B cell (primary cell): ENCODE data around the gene WDR64.

Experiments used
- EZH2 ChIP-seq: IDR thresholded peaks from 2 replicates; pipeline ENCODE4 v1.6.1; 2012; ENCODE audit warnings: borderline replicate concordance, low read depth, mild to moderate bottlenecking, moderate library complexity, low read length; ENCODE audit not compliant: insufficient read depth, poor library complexity, severe bottlenecking
- TF ChIP-seq, protein P1 (sequence below): fragments of 200-600 bp; IDR thresholded peaks from one replicate; pipeline ENCODE4 v1.8.0; 2022; ENCODE audit warnings: antibody characterized with exemption, mild to moderate bottlenecking

DNA sequence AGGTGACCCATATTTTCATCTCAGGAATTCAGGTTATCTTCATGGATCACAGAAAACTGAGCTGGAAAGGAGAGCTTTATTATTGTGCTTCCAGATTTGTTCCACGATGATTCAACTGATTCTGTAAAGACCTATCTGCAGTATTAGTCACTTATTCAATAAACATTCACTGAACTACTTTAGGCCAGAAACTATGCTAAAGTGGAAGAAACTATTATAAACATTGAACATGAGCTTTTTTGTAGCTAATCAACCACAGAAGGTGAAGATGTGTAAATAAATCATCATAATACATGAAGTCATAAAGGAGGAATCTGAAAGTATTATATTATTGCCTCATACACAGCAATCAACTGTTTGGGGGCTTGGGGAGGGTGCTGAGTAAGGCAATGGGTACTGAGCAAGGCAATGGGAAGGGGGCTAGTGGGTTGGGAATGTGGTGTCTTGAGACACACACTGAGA is 165.3 kb downstream of the WDR64 start:
- TF ChIP-seq, protein P1, sequence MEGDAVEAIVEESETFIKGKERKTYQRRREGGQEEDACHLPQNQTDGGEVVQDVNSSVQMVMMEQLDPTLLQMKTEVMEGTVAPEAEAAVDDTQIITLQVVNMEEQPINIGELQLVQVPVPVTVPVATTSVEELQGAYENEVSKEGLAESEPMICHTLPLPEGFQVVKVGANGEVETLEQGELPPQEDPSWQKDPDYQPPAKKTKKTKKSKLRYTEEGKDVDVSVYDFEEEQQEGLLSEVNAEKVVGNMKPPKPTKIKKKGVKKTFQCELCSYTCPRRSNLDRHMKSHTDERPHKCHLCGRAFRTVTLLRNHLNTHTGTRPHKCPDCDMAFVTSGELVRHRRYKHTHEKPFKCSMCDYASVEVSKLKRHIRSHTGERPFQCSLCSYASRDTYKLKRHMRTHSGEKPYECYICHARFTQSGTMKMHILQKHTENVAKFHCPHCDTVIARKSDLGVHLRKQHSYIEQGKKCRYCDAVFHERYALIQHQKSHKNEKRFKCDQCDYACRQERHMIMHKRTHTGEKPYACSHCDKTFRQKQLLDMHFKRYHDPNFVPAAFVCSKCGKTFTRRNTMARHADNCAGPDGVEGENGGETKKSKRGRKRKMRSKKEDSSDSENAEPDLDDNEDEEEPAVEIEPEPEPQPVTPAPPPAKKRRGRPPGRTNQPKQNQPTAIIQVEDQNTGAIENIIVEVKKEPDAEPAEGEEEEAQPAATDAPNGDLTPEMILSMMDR: no peak
- no peak for TF ChIP-seq EZH2
